Measurements from ENCODE around the gene SPNS3. TPM values are rescaled to one million over a fixed set of nuclear protein-coding genes. Genes with fewer than 3 reads are reported as not detected.

SPNS3 gene
- total RNA-seq, 2 experiments from 2014 or later, result 51.2 to 54.6 TPM

DNA sequence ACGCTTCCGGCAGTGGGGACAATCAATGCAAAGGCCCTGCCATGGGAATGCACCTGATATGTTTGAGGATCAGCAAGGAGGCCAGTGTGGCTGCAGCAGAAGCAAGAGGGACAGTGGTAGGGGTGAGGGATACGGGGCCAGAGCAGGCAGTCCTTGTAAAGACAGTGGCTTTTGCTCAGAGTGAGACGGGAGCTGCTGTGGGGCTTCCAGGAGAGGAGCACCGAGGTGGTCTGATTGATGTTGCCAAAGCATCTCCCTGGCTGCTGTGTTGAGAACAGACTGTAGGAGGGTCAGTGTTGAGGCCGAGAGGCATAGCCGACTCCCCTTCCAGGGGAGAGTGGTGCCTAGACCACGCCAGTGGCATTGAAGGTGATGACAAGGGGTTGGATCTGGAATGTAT lies 53.6 kb downstream of the SPNS3 start:
- DNase-seq (ENCODE audit: low spot score), result no peak
- Histone ChIP-seq H2AFZ (ENCODE audit: low read length) (no peak overlapping the region), H3K79me2 (ENCODE audit: insufficient read depth, low read depth, low read length) (no peaks in the 10 kb centered on the region), H3K36me3 (ENCODE audit: insufficient read depth, low read length) (no peaks in the 10 kb centered on the region), H4K20me1 (ENCODE audit: insufficient read depth, low read length) (no peaks in the 10 kb centered on the region), H3K9me3 (ENCODE audit: low read length) (no peaks in the 10 kb centered on the region), H3K9me2 (ENCODE audit: insufficient read depth, low read length) (no peaks in the 10 kb centered on the region), H3K4me2 (ENCODE audit: low read length) (no peak overlapping the region), H3K4me3 (ENCODE audit: low read depth, low read length, poor library complexity, severe bottlenecking) (no peak overlapping the region), H3K4me1 (ENCODE audit: insufficient read depth, low read length, poor library complexity, severe bottlenecking) (peaks cover 10% of the 10 kb centered on the region), H3K27ac (ENCODE audit: low read depth, low read length, poor library complexity, severe bottlenecking) (no peak overlapping the region)
- intact Hi-C loops (cut with micrococcal nuclease; ENCODE audit: unreplicated experiment), result no loop called here
- ChIA-PET POLR2A (no interaction called here), CTCF (ENCODE audit: unreplicated experiment) (no interaction called here)
- no peak for TF ChIP-seq EZH2phosphoT487 (IDR thresholded peaks at IDR 0.05; ENCODE audit: borderline replicate concordance, low read depth, low read length)
- no TSS peak for BruUV-seq (replicated peaks)

DNA sequence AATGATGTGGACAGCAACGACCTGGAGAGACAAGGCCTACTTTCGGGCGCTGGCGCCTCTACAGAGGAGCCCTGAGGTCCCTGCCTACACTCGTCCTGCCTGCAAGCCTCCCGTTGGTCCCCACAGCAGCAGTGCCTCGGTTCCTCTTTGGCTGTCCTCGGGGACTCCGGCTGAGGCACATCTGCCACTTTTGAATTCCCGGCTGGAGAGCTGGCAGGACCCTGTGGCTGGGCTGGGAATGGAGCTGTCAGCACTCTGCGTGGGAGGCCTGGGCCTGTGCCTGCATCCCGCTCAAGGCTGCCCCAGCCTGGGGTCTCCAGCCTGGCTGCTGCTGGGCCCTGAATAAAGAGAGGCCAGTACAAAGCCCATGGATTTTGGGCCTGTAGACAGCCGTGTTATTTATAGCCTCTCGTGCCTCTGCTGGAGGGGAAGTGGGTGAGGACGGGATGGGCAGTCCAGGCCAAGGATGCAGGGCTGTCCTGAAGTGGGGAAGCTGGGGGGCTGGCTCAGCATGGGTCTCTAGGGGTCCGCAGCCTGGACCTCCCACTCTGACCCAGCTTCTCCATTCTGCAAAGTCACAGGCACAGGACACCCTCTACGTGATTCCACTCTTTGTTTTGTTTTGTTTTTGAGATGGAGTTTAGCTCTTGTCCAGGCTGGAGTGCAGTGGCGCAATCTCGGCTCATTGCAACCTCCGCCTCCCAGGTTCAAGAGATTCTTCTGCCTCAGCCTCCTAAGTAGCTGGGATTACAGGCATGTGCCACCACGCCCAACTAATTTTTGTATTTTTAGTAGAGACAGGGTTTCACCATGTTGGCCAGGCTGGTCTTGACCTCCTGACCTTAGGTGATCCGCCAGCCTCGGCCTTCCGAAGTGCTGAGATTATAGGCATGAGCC lies 54.3 kb downstream of the SPNS3 start:
- CTCF ChIA-PET (ENCODE audit: unreplicated experiment), result no interaction called here
- Histone ChIP-seq H3K27ac (ENCODE audit: low read depth, low read length, poor library complexity, severe bottlenecking) (no peak overlapping the region), H4K20me1 (ENCODE audit: insufficient read depth, low read length) (no peaks in the 10 kb centered on the region), H3K79me2 (ENCODE audit: insufficient read depth, low read depth, low read length) (no peaks in the 10 kb centered on the region), H3K4me2 (ENCODE audit: low read length) (no peak overlapping the region), H3K9me3 (ENCODE audit: low read length) (no peaks in the 10 kb centered on the region), H3K4me3 (ENCODE audit: low read depth, low read length, poor library complexity, severe bottlenecking) (no peak overlapping the region), H3K36me3 (ENCODE audit: insufficient read depth, low read length) (no peaks in the 10 kb centered on the region), H3K4me1 (ENCODE audit: insufficient read depth, low read length, poor library complexity, severe bottlenecking) (peaks cover 17% of the 10 kb centered on the region), H2AFZ (ENCODE audit: low read length) (no peak overlapping the region), H3K9me2 (ENCODE audit: insufficient read depth, low read length) (no peaks in the 10 kb centered on the region)
- intact Hi-C loops (cut with micrococcal nuclease; ENCODE audit: unreplicated experiment), result no loop called here
- TF ChIP-seq EZH2phosphoT487 (IDR thresholded peaks at IDR 0.05; ENCODE audit: borderline replicate concordance, low read depth, low read length), result no peak
- TF ChIP-seq CTCF (conservative IDR thresholded peaks at IDR 0.05; ENCODE audit: low read length), result no peak
- POLR2A ChIA-PET, result no interaction called here
- DNase-seq (ENCODE audit: low spot score), result no peak
- no TSS peak for BruUV-seq (replicated peaks)

DNA sequence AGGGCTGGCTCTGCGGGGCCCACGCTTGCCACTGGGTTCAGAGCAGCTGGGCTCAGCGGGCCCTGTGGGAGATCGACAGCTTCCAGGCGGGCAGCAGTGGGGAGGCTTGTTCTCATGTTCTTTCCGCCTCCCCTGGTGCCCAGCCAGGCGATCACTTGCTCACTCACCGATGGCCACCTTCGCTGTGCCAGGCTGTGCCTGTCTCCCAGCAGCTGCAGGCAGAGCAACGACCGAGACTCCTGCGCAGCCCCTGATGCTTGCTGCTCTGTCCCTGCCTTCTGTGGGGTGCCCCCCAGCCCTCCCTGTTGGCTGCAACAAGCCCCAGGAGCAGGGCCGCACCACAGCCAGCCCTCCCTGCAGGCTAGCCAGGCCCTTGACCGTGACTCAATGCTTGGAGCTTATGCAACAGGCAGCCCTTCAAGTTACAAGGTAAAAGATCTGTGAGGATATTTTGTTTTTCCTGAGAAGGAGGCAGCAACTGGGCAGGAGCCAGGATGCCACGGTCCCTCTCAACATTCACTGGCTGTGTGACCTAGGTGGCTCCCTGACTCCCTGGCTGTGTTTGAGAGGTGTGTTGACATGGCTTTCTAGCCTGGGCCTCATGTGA lies 55.4 kb downstream of the SPNS3 start:
- H3K36me3 ChIP-seq (ENCODE audit: insufficient read depth, low read length), result no peaks in the 10 kb centered on the region
- H3K27ac ChIP-seq (ENCODE audit: low read depth, low read length, poor library complexity, severe bottlenecking), result no peak overlapping the region
- ChIA-PET CTCF (ENCODE audit: unreplicated experiment) (no interaction called here), POLR2A (interaction anchor here (0.6 kb wide), 1 partner anchor 103 kb away, joined by 4 read pairs; no protein-coding TSS in a partner anchor)
- no peak overlapping the region for H3K4me2 ChIP-seq (ENCODE audit: low read length)
- no peak for DNase-seq (ENCODE audit: low spot score)
- peaks cover 22% of the 10 kb centered on the region for H3K4me1 ChIP-seq (ENCODE audit: insufficient read depth, low read length, poor library complexity, severe bottlenecking)
- intact Hi-C loops (cut with micrococcal nuclease; ENCODE audit: unreplicated experiment), result no loop called here
- BruUV-seq (replicated peaks), result no TSS peak
- no peaks in the 10 kb centered on the region for H4K20me1 ChIP-seq (ENCODE audit: insufficient read depth, low read length)
- H3K9me2 ChIP-seq (ENCODE audit: insufficient read depth, low read length), result no peaks in the 10 kb centered on the region
- no peak overlapping the region for H2AFZ ChIP-seq (ENCODE audit: low read length)
- TF ChIP-seq EZH2phosphoT487 (IDR thresholded peaks at IDR 0.05; ENCODE audit: borderline replicate concordance, low read depth, low read length) (no peak), CTCF (conservative IDR thresholded peaks at IDR 0.05; ENCODE audit: low read length) (no peak)
- H3K9me3 ChIP-seq (ENCODE audit: low read length), result no peaks in the 10 kb centered on the region
- no peaks in the 10 kb centered on the region for H3K79me2 ChIP-seq (ENCODE audit: insufficient read depth, low read depth, low read length)
- no peak overlapping the region for H3K4me3 ChIP-seq (ENCODE audit: low read depth, low read length, poor library complexity, severe bottlenecking)

Data from OCI-LY7 (cell line).